WTC11 (cell line): ENCODE results near the gene ERAS. TPM values are rescaled to one million over a fixed set of nuclear protein-coding genes. Genes with fewer than 3 reads are reported as not detected.

Experiments
- ATAC-seq: fragments of 200-7000 bp; cut with Tn5 transposase; 2 replicates; pipeline ENCODE4 v1.10.0; 2021; ENCODE audit warnings: mild to moderate bottlenecking, moderate library complexity
- CTCF ChIA-PET: fragments of 300-600 bp; sonication (Branson Sonifier 250); formaldehyde crosslinking; loops from one replicate; lab custom pipeline; 2021; ENCODE audit warnings: antibody characterized with exemption; lab: Charles Lee
- POLR2A ChIA-PET: fragments of 350-600 bp; sonication (Branson Sonifier 250); formaldehyde crosslinking; loops from one replicate; lab custom pipeline; 2021; ENCODE audit warnings: antibody characterized with exemption; lab: Charles Lee
- DNase-seq: peaks from one replicate; pipeline ENCODE4 v3.0.0; 2021; ENCODE audit warnings: low spot score
- H3K27ac Mint-ChIP-seq: 2 replicates; pipeline ENCODE4 v1.8.0; 2021; ENCODE audit warnings: mixed read lengths
- H3K27me3 Mint-ChIP-seq: 2 replicates; pipeline ENCODE4 v1.8.0; 2021; ENCODE audit warnings: low read depth, mild to moderate bottlenecking, moderate library complexity, mixed read lengths
- H3K36me3 Mint-ChIP-seq: 2 replicates; pipeline ENCODE4 v1.8.0; 2021; ENCODE audit warnings: mixed read lengths
- H3K4me1 Mint-ChIP-seq: 2 replicates; pipeline ENCODE4 v1.8.0; 2022; ENCODE audit warnings: mixed read lengths
- H3K4me3 Mint-ChIP-seq: 2 replicates; pipeline ENCODE4 v1.8.0; 2021; ENCODE audit warnings: mild to moderate bottlenecking, moderate library complexity, mixed read lengths
- H3K9me3 Mint-ChIP-seq: 2 replicates; pipeline ENCODE4 v1.8.0; 2021; ENCODE audit warnings: mixed read lengths
- CBFB ChIP-seq: sonication (generic); formaldehyde crosslinking; IDR thresholded peaks from 2 replicates; pipeline ENCODE4 v1.8.1; 2022; ENCODE audit warnings: mild to moderate bottlenecking, low read depth, missing genetic modification reagents
- CREB1 ChIP-seq: sonication (generic); formaldehyde crosslinking; IDR thresholded peaks from 2 replicates; pipeline ENCODE4 v1.8.0; 2023; ENCODE audit warnings: mild to moderate bottlenecking, missing genetic modification reagents
- CREM ChIP-seq: sonication (generic); formaldehyde crosslinking; IDR thresholded peaks from 2 replicates; pipeline ENCODE4 v1.8.1; 2022; ENCODE audit warnings: mild to moderate bottlenecking, missing genetic modification reagents, moderate library complexity
- FOXK1 ChIP-seq: sonication (generic); formaldehyde crosslinking; IDR thresholded peaks from 2 replicates; pipeline ENCODE4 v1.8.0; 2022; ENCODE audit warnings: mild to moderate bottlenecking, moderate library complexity, missing genetic modification reagents
- JAZF1 ChIP-seq: fragments of 250-450 bp; sonication (Bioruptor Pico); IDR thresholded peaks from 2 replicates; pipeline ENCODE4 v1.9.0; 2021; ENCODE audit warnings: moderate library complexity, mild to moderate bottlenecking, inconsistent platforms
- NFYB ChIP-seq: sonication (generic); formaldehyde crosslinking; conservative IDR thresholded peaks from 2 replicates; pipeline ENCODE4 v1.8.0; 2022; ENCODE audit warnings: low read depth, missing genetic modification reagents
- NR2C2 ChIP-seq: sonication (generic); formaldehyde crosslinking; IDR thresholded peaks from 2 replicates; pipeline ENCODE4 v1.8.0; 2022; ENCODE audit warnings: mild to moderate bottlenecking, missing genetic modification reagents
- SOX15 ChIP-seq: fragments of 250-450 bp; sonication (Bioruptor Pico); IDR thresholded peaks from 2 replicates; pipeline ENCODE4 v1.9.0; 2021; ENCODE audit warnings: mild to moderate bottlenecking
- SP1 ChIP-seq: sonication (generic); formaldehyde crosslinking; conservative IDR thresholded peaks from 2 replicates; pipeline ENCODE4 v1.8.1; 2022; ENCODE audit warnings: missing genetic modification reagents
- ZNF317 ChIP-seq: sonication (generic); formaldehyde crosslinking; IDR thresholded peaks from 2 replicates; pipeline ENCODE4 v1.8.1; 2023; ENCODE audit warnings: low read depth, mild to moderate bottlenecking, moderate library complexity, missing genetic modification reagents, borderline replicate concordance
- ZNF396 ChIP-seq: fragments of 250-450 bp; sonication (Bioruptor Pico); IDR thresholded peaks from 2 replicates; pipeline ENCODE4 v1.8.0; 2021; ENCODE audit warnings: mild to moderate bottlenecking, moderate library complexity, borderline replicate concordance
- total RNA-seq: library from RNA; stranded (reverse); gene quantifications from 3 replicates; pipeline ENCODE4 v1.2.3, GENCODE V29; 2021
- TF ChIP-seq, protein P1 (sequence below): sonication (generic); formaldehyde crosslinking; IDR thresholded peaks from 2 replicates; pipeline ENCODE4 v1.8.0; 2022; ENCODE audit warnings: mild to moderate bottlenecking, missing genetic modification reagents
- TF ChIP-seq, protein P2 (sequence below): fragments of 250-450 bp; sonication (Bioruptor Pico); IDR thresholded peaks from 2 replicates; pipeline ENCODE4 v1.9.0; 2021; ENCODE audit warnings: mild to moderate bottlenecking
- TF ChIP-seq, protein P3 (sequence below): sonication (generic); formaldehyde crosslinking; conservative IDR thresholded peaks from 2 replicates; pipeline ENCODE4 v1.8.1; 2022; ENCODE audit warnings: mild to moderate bottlenecking, missing genetic modification reagents
- TF ChIP-seq, protein P4 (sequence below): sonication (generic); formaldehyde crosslinking; IDR thresholded peaks from 2 replicates; pipeline ENCODE4 v1.8.1; 2022; ENCODE audit warnings: low read depth, missing genetic modification reagents, borderline replicate concordance
- TF ChIP-seq, protein P5 (sequence below): sonication (generic); formaldehyde crosslinking; IDR thresholded peaks from 2 replicates; pipeline ENCODE4 v1.8.0; 2022; ENCODE audit warnings: mild to moderate bottlenecking, missing genetic modification reagents
- TF ChIP-seq, protein P6 (sequence below): sonication (generic); formaldehyde crosslinking; IDR thresholded peaks from 2 replicates; pipeline ENCODE4 v1.8.0; 2023; ENCODE audit warnings: mild to moderate bottlenecking, missing genetic modification reagents

Gene ERAS
- total RNA-seq, 1 experiment from 2014 or later, result not detected

DNA sequence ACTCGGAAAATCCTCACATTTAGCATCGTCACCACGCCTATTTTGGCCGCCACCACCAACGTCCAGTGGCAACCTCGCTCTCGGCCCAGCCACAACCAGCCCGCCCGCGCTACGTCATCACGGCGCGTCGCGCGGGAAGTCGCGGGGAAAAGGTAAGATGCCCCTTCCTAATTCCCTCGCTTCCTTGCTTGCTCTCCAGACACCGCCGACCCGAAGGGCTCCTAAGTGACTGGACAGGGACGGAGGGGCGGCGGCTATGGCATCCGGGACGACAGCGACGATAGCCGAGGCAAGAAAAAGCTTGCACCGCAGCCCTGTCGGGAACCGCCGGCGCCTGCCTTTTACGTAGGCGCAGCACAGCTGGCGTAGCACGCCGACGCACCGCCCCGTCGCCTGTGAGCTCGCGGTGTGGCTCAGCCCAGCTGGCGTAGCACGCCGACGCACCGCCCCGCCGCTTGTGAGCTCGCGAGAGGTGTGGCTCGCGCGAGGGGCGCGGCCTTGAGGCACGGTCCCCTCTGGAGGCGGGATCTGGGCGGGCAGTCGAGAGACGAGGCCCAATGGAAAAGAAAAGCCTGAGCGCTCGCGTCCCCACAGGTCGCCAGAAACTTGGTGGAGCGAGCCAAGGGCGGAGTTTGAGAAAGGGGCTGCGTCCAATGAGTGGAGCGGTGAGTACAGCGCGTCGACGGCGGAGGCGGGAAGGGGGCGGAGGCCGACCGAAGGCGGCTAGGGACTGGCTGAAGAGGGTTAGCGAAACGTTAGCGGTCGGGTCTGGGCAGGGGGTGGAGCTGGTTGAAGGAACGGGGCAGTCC, 24.8 kb upstream of the ERAS start, which contains the start of gene HDAC6 (continued):
- TF ChIP-seq, protein P1, sequence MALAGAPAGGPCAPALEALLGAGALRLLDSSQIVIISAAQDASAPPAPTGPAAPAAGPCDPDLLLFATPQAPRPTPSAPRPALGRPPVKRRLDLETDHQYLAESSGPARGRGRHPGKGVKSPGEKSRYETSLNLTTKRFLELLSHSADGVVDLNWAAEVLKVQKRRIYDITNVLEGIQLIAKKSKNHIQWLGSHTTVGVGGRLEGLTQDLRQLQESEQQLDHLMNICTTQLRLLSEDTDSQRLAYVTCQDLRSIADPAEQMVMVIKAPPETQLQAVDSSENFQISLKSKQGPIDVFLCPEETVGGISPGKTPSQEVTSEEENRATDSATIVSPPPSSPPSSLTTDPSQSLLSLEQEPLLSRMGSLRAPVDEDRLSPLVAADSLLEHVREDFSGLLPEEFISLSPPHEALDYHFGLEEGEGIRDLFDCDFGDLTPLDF (CRISPR knock-in tag), result no peak
- TF ChIP-seq ZNF317 (CRISPR knock-in tag) (no peak), CREM (peak; percentile 98), FOXK1 (CRISPR knock-in tag) (peak; percentile 83), SOX15 (CRISPR knock-in tag) (no peak), CREB1 (CRISPR knock-in tag) (peak; percentile 74; the same call in 1 of the 2 replicates), NFYB (CRISPR knock-in tag) (peak; percentile 48), CBFB (no peak), ZNF396 (CRISPR knock-in tag) (no peak), SP1 (CRISPR knock-in tag) (peak; percentile 84), NR2C2 (no peak)
- TF ChIP-seq, protein P2, sequence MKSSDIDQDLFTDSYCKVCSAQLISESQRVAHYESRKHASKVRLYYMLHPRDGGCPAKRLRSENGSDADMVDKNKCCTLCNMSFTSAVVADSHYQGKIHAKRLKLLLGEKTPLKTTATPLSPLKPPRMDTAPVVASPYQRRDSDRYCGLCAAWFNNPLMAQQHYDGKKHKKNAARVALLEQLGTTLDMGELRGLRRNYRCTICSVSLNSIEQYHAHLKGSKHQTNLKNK, result no peak
- TF ChIP-seq, protein P3, sequence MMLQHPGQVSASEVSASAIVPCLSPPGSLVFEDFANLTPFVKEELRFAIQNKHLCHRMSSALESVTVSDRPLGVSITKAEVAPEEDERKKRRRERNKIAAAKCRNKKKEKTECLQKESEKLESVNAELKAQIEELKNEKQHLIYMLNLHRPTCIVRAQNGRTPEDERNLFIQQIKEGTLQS (CRISPR knock-in tag), result no peak
- TF ChIP-seq, protein P4, sequence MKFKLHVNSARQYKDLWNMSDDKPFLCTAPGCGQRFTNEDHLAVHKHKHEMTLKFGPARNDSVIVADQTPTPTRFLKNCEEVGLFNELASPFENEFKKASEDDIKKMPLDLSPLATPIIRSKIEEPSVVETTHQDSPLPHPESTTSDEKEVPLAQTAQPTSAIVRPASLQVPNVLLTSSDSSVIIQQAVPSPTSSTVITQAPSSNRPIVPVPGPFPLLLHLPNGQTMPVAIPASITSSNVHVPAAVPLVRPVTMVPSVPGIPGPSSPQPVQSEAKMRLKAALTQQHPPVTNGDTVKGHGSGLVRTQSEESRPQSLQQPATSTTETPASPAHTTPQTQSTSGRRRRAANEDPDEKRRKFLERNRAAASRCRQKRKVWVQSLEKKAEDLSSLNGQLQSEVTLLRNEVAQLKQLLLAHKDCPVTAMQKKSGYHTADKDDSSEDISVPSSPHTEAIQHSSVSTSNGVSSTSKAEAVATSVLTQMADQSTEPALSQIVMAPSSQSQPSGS (CRISPR knock-in tag), result no peak
- TF ChIP-seq, protein P5, sequence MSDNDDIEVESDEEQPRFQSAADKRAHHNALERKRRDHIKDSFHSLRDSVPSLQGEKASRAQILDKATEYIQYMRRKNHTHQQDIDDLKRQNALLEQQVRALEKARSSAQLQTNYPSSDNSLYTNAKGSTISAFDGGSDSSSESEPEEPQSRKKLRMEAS (CRISPR knock-in tag), result peak; percentile 76

DNA sequence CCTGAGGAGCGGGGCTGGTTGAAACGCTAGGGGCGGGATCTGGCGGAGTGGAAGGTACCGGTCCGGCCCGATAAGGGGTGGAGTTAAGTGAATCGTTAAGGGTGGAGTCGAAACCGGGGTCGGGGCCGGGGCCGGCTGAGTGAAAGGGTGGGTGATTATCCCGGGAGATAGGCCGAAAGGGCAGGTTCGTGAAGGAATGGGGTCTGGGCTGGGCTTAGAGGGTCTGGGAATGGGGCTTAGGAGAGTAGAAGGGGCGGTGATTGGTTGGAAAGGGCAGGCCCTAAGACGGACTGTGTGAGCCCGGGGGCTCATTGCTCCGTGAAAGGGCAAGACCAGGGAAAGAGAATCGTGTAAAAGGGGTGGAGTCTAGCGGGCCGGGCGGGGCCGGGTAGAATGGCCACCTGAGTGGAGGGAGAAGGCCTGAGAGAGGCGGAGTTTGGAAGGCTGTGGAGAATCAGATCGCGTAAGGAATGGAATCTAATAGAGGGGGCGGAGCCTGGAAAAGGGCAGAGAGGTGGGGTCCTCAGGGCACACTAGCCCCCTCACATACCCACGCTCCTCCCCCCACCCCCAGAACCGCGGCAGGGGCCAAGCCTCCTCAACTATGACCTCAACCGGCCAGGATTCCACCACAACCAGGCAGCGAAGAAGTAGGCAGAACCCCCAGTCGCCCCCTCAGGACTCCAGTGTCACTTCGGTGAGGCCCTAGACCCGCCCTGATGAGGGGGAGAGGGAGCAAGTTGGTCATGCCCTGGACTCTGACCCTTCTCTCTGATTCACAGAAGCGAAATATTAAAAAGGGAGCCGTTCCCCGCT, 24.0 kb upstream of the ERAS start:
- peak; percentile 81 for DNase-seq
- Mint-ChIP-seq H3K4me3 (peak overlapping the region; percentile 92), H3K9me3 (no peaks in the 10 kb centered on the region), H3K27ac (peak overlapping the region; percentile 100), H3K4me1 (peaks cover 6% of the 10 kb centered on the region), H3K27me3 (peaks cover 3% of the 10 kb centered on the region; the same call in 1 of the 2 replicates), H3K36me3 (peaks cover 13% of the 10 kb centered on the region)
- CTCF ChIA-PET, result interaction anchor here (0.6 to 1.1 kb wide), 7 partner anchors 9 to 169 kb away, joined by 3 to 5 read pairs (median 3); partner anchors contain the start of genes KCND1, SLC35A2 and SUV39H1
- peak; percentile 56 for ATAC-seq
- POLR2A ChIA-PET, result interaction anchor here (0.7 to 1.0 kb wide), 6 partner anchors 65 to 156 kb away, joined by 3 to 5 read pairs (median 4); partner anchors contain the start of genes PQBP1, SLC35A2 and TIMM17B
- TF ChIP-seq CBFB (no peak), JAZF1 (CRISPR knock-in tag) (no peak)
- TF ChIP-seq, protein P4 (CRISPR knock-in tag), result no peak
- TF ChIP-seq, protein P6, sequence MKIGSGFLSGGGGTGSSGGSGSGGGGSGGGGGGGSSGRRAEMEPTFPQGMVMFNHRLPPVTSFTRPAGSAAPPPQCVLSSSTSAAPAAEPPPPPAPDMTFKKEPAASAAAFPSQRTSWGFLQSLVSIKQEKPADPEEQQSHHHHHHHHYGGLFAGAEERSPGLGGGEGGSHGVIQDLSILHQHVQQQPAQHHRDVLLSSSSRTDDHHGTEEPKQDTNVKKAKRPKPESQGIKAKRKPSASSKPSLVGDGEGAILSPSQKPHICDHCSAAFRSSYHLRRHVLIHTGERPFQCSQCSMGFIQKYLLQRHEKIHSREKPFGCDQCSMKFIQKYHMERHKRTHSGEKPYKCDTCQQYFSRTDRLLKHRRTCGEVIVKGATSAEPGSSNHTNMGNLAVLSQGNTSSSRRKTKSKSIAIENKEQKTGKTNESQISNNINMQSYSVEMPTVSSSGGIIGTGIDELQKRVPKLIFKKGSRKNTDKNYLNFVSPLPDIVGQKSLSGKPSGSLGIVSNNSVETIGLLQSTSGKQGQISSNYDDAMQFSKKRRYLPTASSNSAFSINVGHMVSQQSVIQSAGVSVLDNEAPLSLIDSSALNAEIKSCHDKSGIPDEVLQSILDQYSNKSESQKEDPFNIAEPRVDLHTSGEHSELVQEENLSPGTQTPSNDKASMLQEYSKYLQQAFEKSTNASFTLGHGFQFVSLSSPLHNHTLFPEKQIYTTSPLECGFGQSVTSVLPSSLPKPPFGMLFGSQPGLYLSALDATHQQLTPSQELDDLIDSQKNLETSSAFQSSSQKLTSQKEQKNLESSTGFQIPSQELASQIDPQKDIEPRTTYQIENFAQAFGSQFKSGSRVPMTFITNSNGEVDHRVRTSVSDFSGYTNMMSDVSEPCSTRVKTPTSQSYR, result no peak
